ENCODE measurements around the gene RPRD1B.
"Not testable (repeated sequence)": the region's sequence is repeated elsewhere in the genome, so short reads cannot be mapped to it uniquely, and the experiment has no call there.

The RPRD1B gene

DNA sequence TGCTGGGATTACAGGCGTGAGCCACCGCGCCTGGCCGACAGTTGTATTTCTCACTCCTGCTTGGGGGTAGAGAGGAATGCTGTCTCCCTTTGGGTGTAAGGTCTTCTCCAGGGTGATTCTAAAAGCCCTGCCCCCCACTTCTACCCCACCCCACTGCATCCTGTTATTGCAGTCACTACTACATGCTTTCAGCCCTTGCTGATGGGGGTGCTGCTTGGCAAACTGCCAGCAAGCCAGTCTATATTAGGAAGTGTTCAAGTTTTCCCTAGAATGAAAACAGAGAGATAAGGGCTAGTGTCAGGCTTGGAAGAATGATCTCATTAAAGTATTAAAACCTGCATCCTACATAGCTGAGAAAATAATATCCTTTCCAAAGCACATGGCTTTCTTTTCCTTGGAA is 31.6 kb upstream of the RPRD1B start:
- H3K27me3 ChIP-seq (ENCODE audit: control insufficient read depth in 2 of 2, insufficient read depth in 2 of 2, low read length in 2 of 2) = no peaks in the 10 kb centered on the region
- H3K4me3 ChIP-seq (ENCODE audit: low read length in 2 of 2) = no peak overlapping the region
- H3K9ac ChIP-seq (ENCODE audit: low read depth in 1 of 2, low read length in 2 of 2) = no peak overlapping the region
- peaks cover 55 to 65% of the 10 kb centered on the region in 2 donors for H3K36me3 ChIP-seq (ENCODE audit: control insufficient read depth in 2 of 2, insufficient read depth in 2 of 2, low read length in 2 of 2)
- H3K4me1 ChIP-seq (ENCODE audit: control insufficient read depth in 2 of 2, insufficient read depth in 2 of 2, low read length in 2 of 2) = no peaks in the 10 kb centered on the region
- H3K9me3 ChIP-seq (ENCODE audit: control insufficient read depth in 2 of 2, low read length in 2 of 2) = no peaks in the 10 kb centered on the region
- H3K27ac ChIP-seq (ENCODE audit: low read depth in 2 of 2, low read length in 2 of 2) = no peak overlapping the region

DNA sequence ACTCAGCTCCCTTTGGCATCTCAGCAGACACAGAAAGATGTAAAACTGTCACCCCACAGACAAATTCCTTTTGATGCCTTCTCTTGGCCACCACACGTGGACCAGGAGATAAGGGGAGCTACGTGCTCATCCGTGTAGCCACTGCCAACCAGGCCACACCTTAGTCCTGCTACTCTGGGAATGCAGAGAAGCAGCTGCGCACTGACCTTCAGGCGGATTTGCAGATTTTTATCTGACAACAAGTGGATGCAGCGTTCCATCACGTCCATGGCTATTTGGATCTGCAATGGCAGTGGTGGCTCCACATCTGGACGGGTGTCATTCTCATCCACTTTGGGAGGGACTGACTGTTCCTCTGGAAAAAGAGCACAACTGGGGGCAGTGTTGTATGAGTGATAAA is 31.1 kb upstream of the RPRD1B start:
- Histone ChIP-seq H3K36me3 (ENCODE audit: control insufficient read depth in 2 of 2, insufficient read depth in 2 of 2, low read length in 2 of 2) (peaks cover 52 to 60% of the 10 kb centered on the region in 2 donors), H3K27me3 (ENCODE audit: control insufficient read depth in 2 of 2, insufficient read depth in 2 of 2, low read length in 2 of 2) (no peaks in the 10 kb centered on the region), H3K9me3 (ENCODE audit: control insufficient read depth in 2 of 2, low read length in 2 of 2) (no peaks in the 10 kb centered on the region), H3K27ac (ENCODE audit: low read depth in 2 of 2, low read length in 2 of 2) (no peak overlapping the region), H3K9ac (ENCODE audit: low read depth in 1 of 2, low read length in 2 of 2) (no peak overlapping the region), H3K4me3 (ENCODE audit: low read length in 2 of 2) (no peak overlapping the region), H3K4me1 (ENCODE audit: control insufficient read depth in 2 of 2, insufficient read depth in 2 of 2, low read length in 2 of 2) (no peaks in the 10 kb centered on the region)

GRCh38 chr20:38004416-38004815 is 29.1 kb upstream of the RPRD1B start:
- no peaks in the 10 kb centered on the region for H3K4me1 ChIP-seq (ENCODE audit: control insufficient read depth in 2 of 2, insufficient read depth in 2 of 2, low read length in 2 of 2)
- no peaks in the 10 kb centered on the region for H3K9me3 ChIP-seq (ENCODE audit: control insufficient read depth in 2 of 2, low read length in 2 of 2)
- H3K36me3 ChIP-seq (ENCODE audit: control insufficient read depth in 2 of 2, insufficient read depth in 2 of 2, low read length in 2 of 2) = peaks cover 38 to 43% of the 10 kb centered on the region in 2 donors
- H3K27ac ChIP-seq (ENCODE audit: low read depth in 2 of 2, low read length in 2 of 2) = no peak overlapping the region
- no peak overlapping the region for H3K9ac ChIP-seq (ENCODE audit: low read depth in 1 of 2, low read length in 2 of 2)
- no peaks in the 10 kb centered on the region for H3K27me3 ChIP-seq (ENCODE audit: control insufficient read depth in 2 of 2, insufficient read depth in 2 of 2, low read length in 2 of 2)
- H3K4me3 ChIP-seq (ENCODE audit: low read length in 2 of 2) = no peak overlapping the region

DNA sequence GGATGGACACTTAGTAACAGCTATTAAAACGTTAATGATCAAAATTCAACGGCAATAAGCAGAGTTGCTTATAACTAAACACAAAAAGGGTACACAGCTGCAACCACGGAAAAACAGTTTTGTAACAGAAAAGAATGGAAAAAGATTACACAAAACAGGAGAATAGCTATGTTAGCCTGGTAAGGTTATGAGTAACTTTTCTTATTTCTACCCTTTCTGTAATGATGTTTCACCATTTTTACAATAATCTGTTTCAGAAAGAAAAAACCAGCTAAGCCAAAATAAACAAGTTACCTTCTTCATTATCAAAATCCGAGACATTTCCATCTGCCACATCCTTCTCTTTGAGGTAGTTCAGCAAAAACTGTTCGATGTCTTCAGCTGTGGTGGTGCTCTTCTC is 27.6 kb upstream of the RPRD1B start:
- Histone ChIP-seq H3K36me3 (ENCODE audit: control insufficient read depth in 2 of 2, insufficient read depth in 2 of 2, low read length in 2 of 2) (peaks cover 33 to 36% of the 10 kb centered on the region in 2 donors), H3K9me3 (ENCODE audit: control insufficient read depth in 2 of 2, low read length in 2 of 2) (no peaks in the 10 kb centered on the region), H3K4me3 (ENCODE audit: low read length in 2 of 2) (no peak overlapping the region), H3K27ac (ENCODE audit: low read depth in 2 of 2, low read length in 2 of 2) (no peak overlapping the region), H3K4me1 (ENCODE audit: control insufficient read depth in 2 of 2, insufficient read depth in 2 of 2, low read length in 2 of 2) (no peaks in the 10 kb centered on the region), H3K27me3 (ENCODE audit: control insufficient read depth in 2 of 2, insufficient read depth in 2 of 2, low read length in 2 of 2) (no peaks in the 10 kb centered on the region), H3K9ac (ENCODE audit: low read depth in 1 of 2, low read length in 2 of 2) (no peak overlapping the region)

- H3K4me1 ChIP-seq (ENCODE audit: control insufficient read depth in 2 of 2, insufficient read depth in 2 of 2, low read length in 2 of 2) = no peaks in the 10 kb centered on the region
- no peak overlapping the region for H3K9ac ChIP-seq (ENCODE audit: low read depth in 1 of 2, low read length in 2 of 2)
- no peak overlapping the region for H3K27ac ChIP-seq (ENCODE audit: low read depth in 2 of 2, low read length in 2 of 2)
- no peaks in the 10 kb centered on the region for H3K27me3 ChIP-seq (ENCODE audit: control insufficient read depth in 2 of 2, insufficient read depth in 2 of 2, low read length in 2 of 2)
- no peaks in the 10 kb centered on the region for H3K9me3 ChIP-seq (ENCODE audit: control insufficient read depth in 2 of 2, low read length in 2 of 2)
- peaks cover 33 to 35% of the 10 kb centered on the region in 2 donors for H3K36me3 ChIP-seq (ENCODE audit: control insufficient read depth in 2 of 2, insufficient read depth in 2 of 2, low read length in 2 of 2)
- no peak overlapping the region for H3K4me3 ChIP-seq (ENCODE audit: low read length in 2 of 2)
Measured at GRCh38 chr20:38007526-38007925, 26.0 kb upstream of the RPRD1B start.

GRCh38 chr20:38008233-38008944 is 25.2 kb upstream of the RPRD1B start:
- H3K4me3 ChIP-seq (ENCODE audit: low read length in 2 of 2) = no peak overlapping the region
- no peak overlapping the region for H3K9ac ChIP-seq (ENCODE audit: low read depth in 1 of 2, low read length in 2 of 2)
- no peaks in the 10 kb centered on the region for H3K27me3 ChIP-seq (ENCODE audit: control insufficient read depth in 2 of 2, insufficient read depth in 2 of 2, low read length in 2 of 2)
- H3K9me3 ChIP-seq (ENCODE audit: control insufficient read depth in 2 of 2, low read length in 2 of 2) = no peaks in the 10 kb centered on the region
- no peak overlapping the region for H3K27ac ChIP-seq (ENCODE audit: low read depth in 2 of 2, low read length in 2 of 2)
- H3K4me1 ChIP-seq (ENCODE audit: control insufficient read depth in 2 of 2, insufficient read depth in 2 of 2, low read length in 2 of 2) = no peaks in the 10 kb centered on the region
- H3K36me3 ChIP-seq (ENCODE audit: control insufficient read depth in 2 of 2, insufficient read depth in 2 of 2, low read length in 2 of 2) = peaks cover 39% of the 10 kb centered on the region in 2 donors

DNA sequence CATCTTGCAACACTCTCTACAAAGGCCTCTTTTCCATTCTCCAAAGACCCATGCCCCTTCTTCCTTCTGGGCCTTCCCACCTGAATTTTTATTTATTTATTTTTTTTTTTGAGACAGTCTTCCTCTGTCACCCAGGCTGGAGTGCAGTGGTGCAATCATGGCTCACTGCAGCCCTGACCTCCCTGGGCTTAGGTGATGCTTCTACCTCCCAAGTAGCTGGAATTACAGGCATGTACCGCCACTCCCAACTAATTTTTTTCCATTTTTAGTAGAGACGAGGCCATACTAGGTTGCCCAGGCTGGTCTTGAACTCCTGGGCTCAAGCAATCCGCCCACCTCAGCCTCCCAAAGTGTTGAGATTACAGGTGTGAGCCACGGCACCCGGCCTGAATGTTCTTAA is 24.1 kb upstream of the RPRD1B start:
- H3K27ac ChIP-seq (ENCODE audit: low read depth in 2 of 2, low read length in 2 of 2); H3K27me3 ChIP-seq (ENCODE audit: control insufficient read depth in 2 of 2, insufficient read depth in 2 of 2, low read length in 2 of 2); H3K4me3 ChIP-seq (ENCODE audit: low read length in 2 of 2); H3K9me3 ChIP-seq (ENCODE audit: control insufficient read depth in 2 of 2, low read length in 2 of 2); H3K4me1 ChIP-seq (ENCODE audit: control insufficient read depth in 2 of 2, insufficient read depth in 2 of 2, low read length in 2 of 2); H3K9ac ChIP-seq (ENCODE audit: low read depth in 1 of 2, low read length in 2 of 2): not testable (repeated sequence)
- peaks cover 36 to 39% of the 10 kb centered on the region in 2 donors for H3K36me3 ChIP-seq (ENCODE audit: control insufficient read depth in 2 of 2, insufficient read depth in 2 of 2, low read length in 2 of 2)

GRCh38 chr20:38011696-38012095 is 21.9 kb upstream of the RPRD1B start:
- no peaks in the 10 kb centered on the region for H3K27me3 ChIP-seq (ENCODE audit: control insufficient read depth in 2 of 2, insufficient read depth in 2 of 2, low read length in 2 of 2)
- H3K27ac ChIP-seq (ENCODE audit: low read depth in 2 of 2, low read length in 2 of 2) = no peak overlapping the region
- H3K4me1 ChIP-seq (ENCODE audit: control insufficient read depth in 2 of 2, insufficient read depth in 2 of 2, low read length in 2 of 2) = no peaks in the 10 kb centered on the region
- peaks cover 36 to 40% of the 10 kb centered on the region in 2 donors for H3K36me3 ChIP-seq (ENCODE audit: control insufficient read depth in 2 of 2, insufficient read depth in 2 of 2, low read length in 2 of 2)
- H3K4me3 ChIP-seq (ENCODE audit: low read length in 2 of 2) = no peak overlapping the region
- no peak overlapping the region for H3K9ac ChIP-seq (ENCODE audit: low read depth in 1 of 2, low read length in 2 of 2)
- H3K9me3 ChIP-seq (ENCODE audit: control insufficient read depth in 2 of 2, low read length in 2 of 2) = no peaks in the 10 kb centered on the region

DNA sequence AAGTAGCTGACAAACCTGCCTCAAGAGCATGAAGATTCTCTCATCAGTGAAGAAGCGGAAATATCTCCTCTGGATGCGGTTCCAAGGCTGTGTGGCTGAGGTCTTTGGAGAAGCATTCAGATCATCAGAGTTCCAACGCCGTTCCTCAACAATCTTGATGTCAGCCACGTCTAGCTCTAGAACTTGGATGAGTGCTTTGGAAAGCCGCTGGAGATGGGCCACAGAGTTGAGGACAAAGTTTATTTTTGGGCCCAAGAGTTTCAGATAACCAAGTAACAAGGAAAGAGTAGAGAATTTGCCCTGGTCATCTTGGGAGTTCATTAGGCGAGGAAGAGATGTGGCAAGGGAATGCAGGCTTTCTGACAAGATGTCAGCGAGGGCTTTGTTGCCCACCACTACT is 21.2 kb upstream of the RPRD1B start:
- H3K36me3 ChIP-seq (ENCODE audit: control insufficient read depth in 2 of 2, insufficient read depth in 2 of 2, low read length in 2 of 2) = peaks cover 43 to 44% of the 10 kb centered on the region in 2 donors
- no peak overlapping the region for H3K4me3 ChIP-seq (ENCODE audit: low read length in 2 of 2)
- H3K27me3 ChIP-seq (ENCODE audit: control insufficient read depth in 2 of 2, insufficient read depth in 2 of 2, low read length in 2 of 2) = no peaks in the 10 kb centered on the region
- no peaks in the 10 kb centered on the region for H3K4me1 ChIP-seq (ENCODE audit: control insufficient read depth in 2 of 2, insufficient read depth in 2 of 2, low read length in 2 of 2)
- no peak overlapping the region for H3K9ac ChIP-seq (ENCODE audit: low read depth in 1 of 2, low read length in 2 of 2)
- H3K9me3 ChIP-seq (ENCODE audit: control insufficient read depth in 2 of 2, low read length in 2 of 2) = no peaks in the 10 kb centered on the region
- H3K27ac ChIP-seq (ENCODE audit: low read depth in 2 of 2, low read length in 2 of 2) = no peak overlapping the region

DNA sequence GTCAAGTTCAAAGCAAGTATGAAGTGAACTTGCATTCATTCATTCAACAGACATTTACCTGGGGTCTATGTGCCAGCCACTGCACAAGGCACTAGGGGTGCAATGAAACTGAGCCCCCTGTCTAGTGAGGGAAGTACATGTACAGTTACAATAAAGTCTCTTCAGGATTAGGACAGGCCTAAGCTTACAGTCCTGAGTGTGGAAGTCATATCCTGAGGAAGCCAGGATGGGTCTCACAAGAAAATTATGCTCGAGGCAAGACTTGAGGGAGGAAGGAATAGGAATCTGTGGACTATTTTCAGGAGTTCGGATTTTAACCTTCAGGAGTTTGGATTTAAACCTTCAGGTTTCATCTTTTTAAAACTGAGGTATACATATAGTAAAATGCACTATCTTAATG is 19.7 kb upstream of the RPRD1B start:
- peaks cover 46 to 56% of the 10 kb centered on the region in 2 donors for H3K36me3 ChIP-seq (ENCODE audit: control insufficient read depth in 2 of 2, insufficient read depth in 2 of 2, low read length in 2 of 2)

More for the DNA sequence above, 19.7 kb upstream of the RPRD1B start:
- H3K9ac ChIP-seq (ENCODE audit: low read depth in 1 of 2, low read length in 2 of 2) = no peak overlapping the region
- H3K9me3 ChIP-seq (ENCODE audit: control insufficient read depth in 2 of 2, low read length in 2 of 2) = no peaks in the 10 kb centered on the region
- no peak overlapping the region for H3K4me3 ChIP-seq (ENCODE audit: low read length in 2 of 2)
- H3K4me1 ChIP-seq (ENCODE audit: control insufficient read depth in 2 of 2, insufficient read depth in 2 of 2, low read length in 2 of 2) = no peaks in the 10 kb centered on the region
- no peak overlapping the region for H3K27ac ChIP-seq (ENCODE audit: low read depth in 2 of 2, low read length in 2 of 2)
- no peaks in the 10 kb centered on the region for H3K27me3 ChIP-seq (ENCODE audit: control insufficient read depth in 2 of 2, insufficient read depth in 2 of 2, low read length in 2 of 2)

Data from mucosa of rectum (tissue), 2 donors.